ENCODE results near the gene PRKCE. TPM values are rescaled to one million over a fixed set of nuclear protein-coding genes. Genes with fewer than 3 reads are reported as not detected.

Gene PRKCE
- total and polyA plus RNA-seq, 4 donors: 2.5 to 38.6 (median 5.8) TPM

GRCh38 chr2:45647986-45648520, 3.4 kb upstream of the PRKCE start:
- peaks cover 7 to 35% (median 23%) of the 10 kb centered on the region in 4 donors for H3K4me1 ChIP-seq (ENCODE audit: control insufficient read depth in 4 of 4, insufficient read depth in 4 of 4, low read length in 3 of 4)
- no peak for DNase-seq (ENCODE audit: low spot score)
- H3K36me3 ChIP-seq (ENCODE audit: control insufficient read depth in 4 of 4, insufficient read depth in 3 of 4, low read depth in 1 of 4, low read length in 3 of 4): no peaks in the 10 kb centered on the region
- H3K9me3 ChIP-seq (ENCODE audit: control insufficient read depth in 4 of 4, low read length in 3 of 4): no peaks in the 10 kb centered on the region
- no peak overlapping the region for H3K27ac ChIP-seq (ENCODE audit: low read depth in 1 of 2, low read length in 2 of 2)
- H3K27me3 ChIP-seq (ENCODE audit: control insufficient read depth in 4 of 4, insufficient read depth in 4 of 4, low read length in 3 of 4): no peaks in the 10 kb centered on the region
- no peak overlapping the region for H3K4me3 ChIP-seq (ENCODE audit: low read depth in 1 of 3, low read length in 3 of 3)
- no peak overlapping the region for H3K9ac ChIP-seq (ENCODE audit: low read depth in 1 of 2, low read length in 2 of 2)
- TF ChIP-seq YY1 (IDR thresholded peaks at IDR 0.05) (no peak), GABPA (IDR thresholded peaks at IDR 0.05 in 1 of 2, conservative IDR thresholded peaks at IDR 0.05 in 1 of 2) (no peak), RXRA (IDR thresholded peaks at IDR 0.05) (no peak)
- 97% methylated on average over 3 of the region's 3 CpGs for WGBS

GRCh38 chr2:45648636-45649035, 2.8 kb upstream of the PRKCE start:
- 87% methylated on average over 2 of the region's 2 CpGs for WGBS
- H3K27ac ChIP-seq (ENCODE audit: low read depth in 1 of 2, low read length in 2 of 2): no peak overlapping the region
- H3K9ac ChIP-seq (ENCODE audit: low read depth in 1 of 2, low read length in 2 of 2): no peak overlapping the region
- H3K4me1 ChIP-seq (ENCODE audit: control insufficient read depth in 4 of 4, insufficient read depth in 4 of 4, low read length in 3 of 4): peaks cover 7 to 33% (median 24%) of the 10 kb centered on the region in 4 donors
- no peak overlapping the region for H3K4me3 ChIP-seq (ENCODE audit: low read depth in 1 of 3, low read length in 3 of 3)
- H3K27me3 ChIP-seq (ENCODE audit: control insufficient read depth in 4 of 4, insufficient read depth in 4 of 4, low read length in 3 of 4): no peaks in the 10 kb centered on the region
- no peak for DNase-seq (ENCODE audit: low spot score)
- TF ChIP-seq HNF4G (IDR thresholded peaks at IDR 0.05) (no peak), FOXA2 (IDR thresholded peaks at IDR 0.05) (no peak), YY1 (IDR thresholded peaks at IDR 0.05) (no peak), FOXA1 (IDR thresholded peaks at IDR 0.05) (no peak), SP1 (IDR thresholded peaks at IDR 0.05) (no peak), HNF4A (conservative IDR thresholded peaks at IDR 0.05) (no peak), CTCF (IDR thresholded peaks at IDR 0.05; ENCODE audit: low read depth, low read length, missing input control) (no peak)
- TF ChIP-seq, protein P1, sequence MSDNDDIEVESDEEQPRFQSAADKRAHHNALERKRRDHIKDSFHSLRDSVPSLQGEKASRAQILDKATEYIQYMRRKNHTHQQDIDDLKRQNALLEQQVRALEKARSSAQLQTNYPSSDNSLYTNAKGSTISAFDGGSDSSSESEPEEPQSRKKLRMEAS (IDR thresholded peaks at IDR 0.05): no peak
- H3K9me3 ChIP-seq (ENCODE audit: control insufficient read depth in 4 of 4, low read length in 3 of 4): no peaks in the 10 kb centered on the region
- H3K36me3 ChIP-seq (ENCODE audit: control insufficient read depth in 4 of 4, insufficient read depth in 3 of 4, low read depth in 1 of 4, low read length in 3 of 4): no peaks in the 10 kb centered on the region

DNA sequence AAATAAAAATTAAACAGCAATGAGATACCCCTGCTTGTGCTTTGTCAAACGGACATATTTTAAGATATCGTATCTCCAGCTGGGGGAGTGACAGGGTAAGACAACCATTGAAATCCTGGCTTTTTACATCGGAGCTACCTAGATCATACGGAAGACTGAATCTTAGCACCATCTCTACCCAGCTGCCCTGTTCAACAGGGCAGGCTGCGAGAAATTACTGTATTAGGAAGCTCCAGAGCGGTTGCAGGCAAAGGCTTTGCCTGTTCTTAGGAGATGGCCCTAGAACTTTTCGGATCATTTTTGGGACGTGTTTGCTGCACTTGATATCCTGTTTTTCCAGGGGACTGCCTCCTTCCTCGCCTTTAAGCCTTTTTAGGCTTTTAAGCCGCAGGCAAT, 2.0 kb upstream of the PRKCE start:
- no peaks in the 10 kb centered on the region for H3K27me3 ChIP-seq (ENCODE audit: control insufficient read depth in 4 of 4, insufficient read depth in 4 of 4, low read length in 3 of 4)
- peaks cover 7 to 26% (median 18%) of the 10 kb centered on the region in 4 donors for H3K4me1 ChIP-seq (ENCODE audit: control insufficient read depth in 4 of 4, insufficient read depth in 4 of 4, low read length in 3 of 4)
- peak overlapping the region; percentile 61 to 89 for H3K9ac ChIP-seq (ENCODE audit: low read depth in 1 of 2, low read length in 2 of 2)
- 11% methylated on average over 10 of the region's 10 CpGs for whole genome bisulfite sequencing
- H3K9me3 ChIP-seq (ENCODE audit: control insufficient read depth in 4 of 4, low read length in 3 of 4): no peaks in the 10 kb centered on the region
- peak overlapping the region; percentile 98 to 99 for H3K27ac ChIP-seq (ENCODE audit: low read depth in 1 of 2, low read length in 2 of 2)
- DNase-seq (ENCODE audit: low spot score): no peak
- H3K36me3 ChIP-seq (ENCODE audit: control insufficient read depth in 4 of 4, insufficient read depth in 3 of 4, low read depth in 1 of 4, low read length in 3 of 4): no peaks in the 10 kb centered on the region
- H3K4me3 ChIP-seq (ENCODE audit: low read depth in 1 of 3, low read length in 3 of 3): peak overlapping the region; percentile 82 to 86 (median 83)
- TF ChIP-seq, protein P2, sequence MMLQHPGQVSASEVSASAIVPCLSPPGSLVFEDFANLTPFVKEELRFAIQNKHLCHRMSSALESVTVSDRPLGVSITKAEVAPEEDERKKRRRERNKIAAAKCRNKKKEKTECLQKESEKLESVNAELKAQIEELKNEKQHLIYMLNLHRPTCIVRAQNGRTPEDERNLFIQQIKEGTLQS (IDR thresholded peaks at IDR 0.05): no peak
- TF ChIP-seq RAD21 (IDR thresholded peaks at IDR 0.05) (peak in 1 of 2 donors; percentile 27), EGR1 (IDR thresholded peaks at IDR 0.05; ENCODE audit: low read depth in 2 of 2) (no peak)

All from liver (tissue), 9 donors.